Frontal cortex (tissue), 4 donors: Measurements from ENCODE around the gene COCH. TPM values are rescaled to one million over a fixed set of nuclear protein-coding genes. Genes with fewer than 3 reads are reported as not detected.
A peak's percentile ranks its signal among the peaks of the same experiment; 100 is the strongest.

Source experiments
- DNase-seq, 2 donors: peaks; one replicate each; pipeline ENCODE4 v3.0.0; 2012; ENCODE audit warnings: low spot score in 2 of 2
- FAIRE-seq: peaks from 2 replicates; lab custom pipeline; 2012; peaks lifted over from hg19 to GRCh38; lab: Jason Lieb, UNC
- total RNA-seq: library from RNA; depleted of rRNA; stranded (reverse); fragments of >200 nt; gene quantifications from one replicate; pipeline ENCODE4 v1.2.3, GENCODE V29; 2014
- donor health status: control.
- donor health status: control.
- donor health status: control.

The COCH gene
- total RNA-seq = 48.5 TPM

GRCh38 chr14:30874120-30874998 is at the start of gene COCH:
COCH (plus strand) TSS chr14:30874559; CDS start chr14:30874939, 380 bp downstream.
- DNase-seq (peak; percentile 38 to 51), FAIRE-seq (no peak)

GRCh38 chr14:30826070-30826469 is 48.3 kb upstream of the COCH start:
- FAIRE-seq = no peak
- DNase-seq = no peak

- DNase-seq (no peak), FAIRE-seq (no peak)
Measured at GRCh38 chr14:30829853-30830252, 44.5 kb upstream of the COCH start.

GRCh38 chr14:30834353-30834752 is 40.0 kb upstream of the COCH start:
- DNase-seq (no peak), FAIRE-seq (no peak)

GRCh38 chr14:30838351-30838750 is 36.0 kb upstream of the COCH start:
- FAIRE-seq (no peak), DNase-seq (no peak)

GRCh38 chr14:30840086-30840779 is 34.1 kb upstream of the COCH start:
- DNase-seq = no peak
- no peak for FAIRE-seq

GRCh38 chr14:30842431-30842830 is 31.9 kb upstream of the COCH start:
- no peak for DNase-seq
- FAIRE-seq = no peak

GRCh38 chr14:30848449-30849240 is 25.7 kb upstream of the COCH start:
- FAIRE-seq (no peak), DNase-seq (no peak)

- FAIRE-seq (no peak), DNase-seq (no peak)
Measured at GRCh38 chr14:30849354-30849753, 25.0 kb upstream of the COCH start.

- DNase-seq (no peak), FAIRE-seq (no peak)
Measured at GRCh38 chr14:30849983-30850382, 24.4 kb upstream of the COCH start.

- FAIRE-seq = no peak
- DNase-seq = no peak
Measured at GRCh38 chr14:30853946-30854345, 20.4 kb upstream of the COCH start.

GRCh38 chr14:30854492-30854891 is 19.9 kb upstream of the COCH start:
- FAIRE-seq = no peak

GRCh38 chr14:30855345-30856037 is 18.9 kb upstream of the COCH start:
- FAIRE-seq (no peak), DNase-seq (no peak)

More at GRCh38 chr14:30854492-30854891, 19.9 kb upstream of the COCH start:
- no peak for DNase-seq

GRCh38 chr14:30861200-30861599 is 13.2 kb upstream of the COCH start:
- DNase-seq (no peak), FAIRE-seq (no peak)

GRCh38 chr14:30864934-30865333 is 9.4 kb upstream of the COCH start:
- FAIRE-seq (no peak), DNase-seq (no peak)

GRCh38 chr14:30868736-30869135 is 5.6 kb upstream of the COCH start:
- DNase-seq = no peak
- FAIRE-seq = no peak

GRCh38 chr14:30869551-30870155 is 4.7 kb upstream of the COCH start:
- FAIRE-seq = no peak
- no peak for DNase-seq

- FAIRE-seq (no peak), DNase-seq (no peak)
Measured at GRCh38 chr14:30872602-30873001, 1.8 kb upstream of the COCH start.

- DNase-seq = no peak
Measured at GRCh38 chr14:30873308-30874119, 845 bp upstream of the COCH start.

More at GRCh38 chr14:30873308-30874119, 845 bp upstream of the COCH start:
- FAIRE-seq = no peak
